Measurements from ENCODE around the gene CCIN. TPM values are rescaled to one million over a fixed set of nuclear protein-coding genes. Genes with fewer than 3 reads are reported as not detected.

Gene CCIN
- polyA plus RNA-seq, 3 donors, result 0.11 to 2.3 (median 0.35) TPM

- Mint-ChIP-seq H3K27ac (peak overlapping the region in 3 of 7 donors; percentile 20 to 66 (median 40)), H3K4me3 (peak overlapping the region; percentile 27 to 44), H3K27me3 (ENCODE audit: low read depth in 3 of 3) (peaks cover 7 to 15% (median 7%) of the 10 kb centered on the region in 3 donors), H3K36me3 (peaks cover 29 to 34% of the 10 kb centered on the region in 2 donors), H3K4me1 (peaks cover 38% of the 10 kb centered on the region), H3K9me3 (peaks cover 0 to 2% (median 0%) of the 10 kb centered on the region in 7 donors)
- Histone ChIP-seq H3K9me3 (replicated peaks in 1 of 2; ENCODE audit: control insufficient read depth in 1 of 2, insufficient read depth in 1 of 2, low read length in 2 of 2) (no peaks in the 10 kb centered on the region), H3K36me3 (replicated peaks in 1 of 2; ENCODE audit: control insufficient read depth in 1 of 2, insufficient read depth in 2 of 2, low read length in 2 of 2) (peaks cover 28 to 34% of the 10 kb centered on the region in 2 donors), H3K27ac (ENCODE audit: low read depth in 1 of 2, low read length in 2 of 2) (no peak overlapping the region), H3K4me3 (replicated peaks in 1 of 3; ENCODE audit: low read depth in 2 of 3, low read length in 3 of 3) (peak overlapping the region in 1 of 3 experiments; percentile 71), H3K79me2 (ENCODE audit: insufficient read depth, low read length) (no peaks in the 10 kb centered on the region), H3K27me3 (ENCODE audit: control insufficient read depth in 2 of 2, insufficient read depth in 2 of 2, low read length in 2 of 2) (no peaks in the 10 kb centered on the region), H4K20me1 (ENCODE audit: insufficient read depth, low read length) (peaks cover 9% of the 10 kb centered on the region), H3K4me1 (ENCODE audit: control insufficient read depth in 1 of 2, insufficient read depth in 2 of 2, low read length in 2 of 2) (peaks cover 18 to 28% of the 10 kb centered on the region in 2 donors), H3K9ac (ENCODE audit: insufficient read depth, low read length, poor library complexity, severe bottlenecking) (no peak overlapping the region), H3K4me2 (replicated peaks; ENCODE audit: extremely low read depth, low read length, poor library complexity, severe bottlenecking) (peak overlapping the region; percentile 82), H2AFZ (ENCODE audit: insufficient read depth, low read depth, low read length, poor library complexity, severe bottlenecking) (no peak overlapping the region)
- intact Hi-C loops (cut with micrococcal nuclease), result loop anchor here (1.0 to 10.0 kb wide), 5 partner anchors 7 to 131 kb away; partner anchors contain the start of gene RECK (in 2 of the 2)
- no peak for TF ChIP-seq CTCF (IDR thresholded peaks at IDR 0.05)
- WGBS (ENCODE audit: insufficient coverage), result 56% methylated on average over 5 of the region's 12 CpGs
- DNase-seq, result no peak
Measured at GRCh38 chr9:36165826-36166167, 3.4 kb upstream of the CCIN start.

- H3K27me3 Mint-ChIP-seq (ENCODE audit: low read depth in 3 of 3), result peaks cover 7 to 15% (median 7%) of the 10 kb centered on the region in 3 donors
- 1% methylated on average over 42 of the region's 58 CpGs for WGBS (ENCODE audit: insufficient coverage)
- Histone ChIP-seq H3K9ac (ENCODE audit: insufficient read depth, low read length, poor library complexity, severe bottlenecking) (peak overlapping the region; percentile 45), H2AFZ (ENCODE audit: insufficient read depth, low read depth, low read length, poor library complexity, severe bottlenecking) (peak overlapping the region; percentile 72), H3K27ac (ENCODE audit: low read depth in 1 of 2, low read length in 2 of 2) (no peak overlapping the region), H3K4me3 (replicated peaks in 1 of 3; ENCODE audit: low read depth in 2 of 3, low read length in 3 of 3) (peak overlapping the region; percentile 27 to 71 (median 52)), H3K9me3 (replicated peaks in 1 of 2; ENCODE audit: control insufficient read depth in 1 of 2, insufficient read depth in 1 of 2, low read length in 2 of 2) (no peaks in the 10 kb centered on the region), H3K79me2 (ENCODE audit: insufficient read depth, low read length) (no peaks in the 10 kb centered on the region), H3K27me3 (ENCODE audit: control insufficient read depth in 2 of 2, insufficient read depth in 2 of 2, low read length in 2 of 2) (no peaks in the 10 kb centered on the region), H3K4me1 (ENCODE audit: control insufficient read depth in 1 of 2, insufficient read depth in 2 of 2, low read length in 2 of 2) (peaks cover 18 to 28% of the 10 kb centered on the region in 2 donors), H3K36me3 (replicated peaks in 1 of 2; ENCODE audit: control insufficient read depth in 1 of 2, insufficient read depth in 2 of 2, low read length in 2 of 2) (peaks cover 24 to 28% of the 10 kb centered on the region in 2 donors), H4K20me1 (ENCODE audit: insufficient read depth, low read length) (peaks cover 9% of the 10 kb centered on the region), H3K4me2 (replicated peaks; ENCODE audit: extremely low read depth, low read length, poor library complexity, severe bottlenecking) (peak overlapping the region; percentile 82)
- intact Hi-C loops (cut with micrococcal nuclease), result loop anchor here (1.0 to 10.0 kb wide), 5 partner anchors 8 to 132 kb away; partner anchors contain the start of gene RECK (in 2 of the 2)
- H3K4me3 Mint-ChIP-seq, result peak overlapping the region; percentile 72 to 82
- peaks cover 0 to 2% (median 0%) of the 10 kb centered on the region in 7 donors for H3K9me3 Mint-ChIP-seq
- H3K36me3 Mint-ChIP-seq, result peaks cover 24 to 28% of the 10 kb centered on the region in 2 donors
- peaks cover 38% of the 10 kb centered on the region for H3K4me1 Mint-ChIP-seq
- peak overlapping the region in 6 of 7 donors; percentile 23 to 87 (median 76) for H3K27ac Mint-ChIP-seq
- TF ChIP-seq CTCF (IDR thresholded peaks at IDR 0.05), result peak; percentile 92
- DNase-seq, result peak; percentile 84 to 88 (median 85)
Measured at GRCh38 chr9:36166168-36166927, 2.8 kb upstream of the CCIN start.

Data from CD14-positive monocyte (primary cell).